ENCODE results near the gene MDP1.
"Not testable (repeated sequence)": the region's sequence is repeated elsewhere in the genome, so short reads cannot be mapped to it uniquely, and the experiment has no call there.

The MDP1 gene

DNA sequence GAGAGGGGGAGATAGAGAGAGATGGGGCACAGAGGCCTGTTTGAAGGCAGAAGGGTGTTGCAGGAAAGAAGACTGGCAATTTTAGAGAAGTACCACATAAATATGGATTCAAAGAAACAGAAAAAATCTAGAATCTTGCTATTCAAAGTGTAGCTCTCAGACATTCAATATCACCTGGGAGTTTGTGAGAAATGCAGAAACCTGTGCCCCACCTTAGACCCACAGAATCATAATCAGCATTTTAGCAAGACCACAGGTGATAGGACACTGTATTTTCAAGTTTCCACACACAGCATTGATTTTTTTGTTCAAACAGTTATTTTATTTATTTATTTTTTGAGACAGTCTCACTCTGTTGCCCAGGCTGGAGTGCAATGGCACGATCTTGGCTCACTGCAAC is 13.0 kb upstream of the MDP1 start:
- no peak for DNase-seq

DNA sequence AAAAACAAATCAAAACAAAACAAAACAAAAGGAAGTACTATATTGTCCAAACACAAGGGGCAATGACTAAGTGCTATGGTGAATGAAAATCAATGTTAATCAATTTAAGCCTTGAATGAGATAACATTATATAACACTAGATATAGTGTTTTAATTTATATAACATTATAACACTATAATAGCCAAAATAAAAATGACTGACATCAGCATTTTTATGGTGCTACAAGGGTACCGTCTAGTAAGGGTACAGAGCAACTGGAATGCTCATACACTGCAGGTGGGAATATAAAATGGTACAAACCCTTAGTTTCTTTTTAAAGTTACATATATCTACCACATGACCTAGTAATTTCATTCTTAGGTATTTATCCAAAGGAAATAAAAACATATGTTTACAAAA is 10.6 kb upstream of the MDP1 start:
- no peak for DNase-seq

DNA sequence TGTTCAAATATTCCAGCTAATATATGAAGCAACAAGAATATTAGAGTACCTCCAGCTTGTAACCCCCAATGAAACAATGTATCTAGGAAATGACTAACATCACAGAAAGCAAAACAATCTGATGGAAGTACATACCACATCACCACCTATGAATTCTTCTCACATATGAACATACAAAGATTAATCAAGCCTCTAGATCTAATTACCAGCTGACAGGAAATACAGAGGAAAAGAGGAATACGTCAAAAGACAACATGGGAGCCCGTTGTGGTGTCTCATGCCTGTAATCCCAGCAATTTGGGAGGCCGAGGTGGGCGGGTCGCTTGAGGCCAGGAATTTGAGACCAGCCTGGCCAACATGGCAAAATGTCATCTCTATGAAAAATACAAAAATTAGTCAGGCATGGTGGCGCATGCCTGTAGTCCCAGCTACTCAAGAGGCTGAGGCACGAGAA is 8.8 kb upstream of the MDP1 start:
- no peak for DNase-seq

DNA sequence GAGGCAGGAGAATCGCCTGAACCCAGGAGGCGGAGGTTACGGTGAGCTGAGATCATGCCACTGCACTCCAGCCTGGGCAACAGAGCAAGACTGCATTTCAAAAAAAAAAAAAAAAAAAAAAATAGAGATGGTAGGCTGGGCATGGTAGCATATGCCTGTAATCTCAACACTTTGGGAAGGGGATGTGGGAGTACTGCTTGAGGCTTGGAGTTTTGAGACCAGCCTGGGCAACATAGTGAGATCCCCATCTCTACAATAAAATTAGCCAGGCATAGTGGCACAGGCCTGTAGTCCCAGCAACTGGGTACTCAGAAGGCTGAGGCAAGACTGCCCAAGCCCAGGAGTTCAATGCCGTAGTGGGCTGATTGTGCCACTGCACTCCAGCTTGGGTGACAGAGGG is 7.1 kb upstream of the MDP1 start:
- DNase-seq = not testable (repeated sequence)

DNA sequence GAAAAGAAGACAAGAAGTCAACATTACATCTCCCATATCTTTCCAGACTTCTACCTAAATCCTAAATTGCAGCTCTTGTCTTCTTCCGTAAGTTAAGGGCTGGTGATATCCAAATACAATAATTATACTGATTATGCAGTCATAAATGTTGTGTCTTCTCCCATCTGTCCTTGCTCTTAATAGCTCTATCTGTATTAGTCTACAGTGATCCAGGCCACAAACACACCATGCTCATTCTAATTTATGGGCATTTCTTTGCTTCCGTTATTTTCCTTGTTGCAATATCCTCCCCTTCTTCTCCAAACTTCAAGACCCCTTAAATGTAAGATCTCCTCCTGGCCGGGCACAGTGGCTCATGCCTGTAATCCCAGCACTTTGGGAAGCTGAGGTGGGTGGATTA is 3.7 kb upstream of the MDP1 start:
- no peak for DNase-seq

DNA sequence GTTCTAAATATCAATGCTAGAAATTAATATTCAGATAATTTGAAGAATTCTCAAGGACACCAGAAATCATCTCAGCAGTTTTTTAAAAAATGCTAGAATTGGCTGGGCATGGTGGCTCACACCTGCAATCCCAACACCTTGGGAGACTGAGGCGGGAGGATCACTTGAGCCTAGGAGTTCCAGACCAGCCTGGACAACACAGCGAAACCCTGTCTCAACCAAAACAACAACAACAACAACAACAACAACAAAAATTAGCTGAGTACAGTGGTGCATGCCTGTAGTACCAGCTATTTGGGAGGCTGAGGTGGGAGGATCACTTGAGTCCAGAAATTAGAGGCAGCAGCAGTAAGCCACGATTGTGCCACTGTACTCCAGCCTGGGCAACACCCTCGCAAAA is 3.2 kb upstream of the MDP1 start:
- no peak for DNase-seq

DNA sequence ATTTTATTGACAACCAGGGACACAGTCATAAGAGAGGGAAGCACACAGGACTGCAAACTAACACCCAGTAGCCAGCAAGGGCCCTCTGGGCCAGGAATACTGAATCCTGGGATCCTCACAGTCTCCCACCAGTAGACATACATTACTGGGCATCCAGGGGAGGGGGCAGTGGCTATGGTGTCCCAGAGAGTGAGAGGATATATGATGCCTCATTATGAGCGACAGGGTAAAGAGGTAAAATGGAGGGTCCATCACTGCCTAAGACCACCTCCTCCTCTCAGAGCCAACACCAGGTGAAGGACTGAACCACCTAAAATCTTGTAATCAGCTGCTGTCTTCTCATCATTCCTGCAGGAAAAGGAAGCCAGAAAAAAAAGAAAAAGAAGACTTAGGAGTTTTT is 1.0 kb upstream of the MDP1 start:
- not testable (repeated sequence) for DNase-seq

DNA sequence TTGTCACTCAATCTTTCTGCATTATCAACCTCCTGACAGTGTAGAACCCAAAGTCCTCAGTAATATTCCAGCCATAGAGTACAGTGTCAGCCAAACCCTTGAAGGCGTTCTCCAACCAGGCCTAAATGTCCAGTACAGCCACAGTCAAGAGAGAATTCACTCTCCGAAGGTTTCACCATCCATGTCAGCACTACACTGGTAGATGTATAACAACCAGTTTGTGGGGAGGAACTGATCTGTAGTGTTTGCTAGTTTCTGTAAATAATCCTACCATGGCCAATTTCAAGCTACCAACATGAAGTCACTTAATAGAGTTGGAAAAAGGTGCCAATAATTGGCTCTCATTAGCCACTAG is 456 bp upstream of the MDP1 start:
- no peak for DNase-seq

DNA sequence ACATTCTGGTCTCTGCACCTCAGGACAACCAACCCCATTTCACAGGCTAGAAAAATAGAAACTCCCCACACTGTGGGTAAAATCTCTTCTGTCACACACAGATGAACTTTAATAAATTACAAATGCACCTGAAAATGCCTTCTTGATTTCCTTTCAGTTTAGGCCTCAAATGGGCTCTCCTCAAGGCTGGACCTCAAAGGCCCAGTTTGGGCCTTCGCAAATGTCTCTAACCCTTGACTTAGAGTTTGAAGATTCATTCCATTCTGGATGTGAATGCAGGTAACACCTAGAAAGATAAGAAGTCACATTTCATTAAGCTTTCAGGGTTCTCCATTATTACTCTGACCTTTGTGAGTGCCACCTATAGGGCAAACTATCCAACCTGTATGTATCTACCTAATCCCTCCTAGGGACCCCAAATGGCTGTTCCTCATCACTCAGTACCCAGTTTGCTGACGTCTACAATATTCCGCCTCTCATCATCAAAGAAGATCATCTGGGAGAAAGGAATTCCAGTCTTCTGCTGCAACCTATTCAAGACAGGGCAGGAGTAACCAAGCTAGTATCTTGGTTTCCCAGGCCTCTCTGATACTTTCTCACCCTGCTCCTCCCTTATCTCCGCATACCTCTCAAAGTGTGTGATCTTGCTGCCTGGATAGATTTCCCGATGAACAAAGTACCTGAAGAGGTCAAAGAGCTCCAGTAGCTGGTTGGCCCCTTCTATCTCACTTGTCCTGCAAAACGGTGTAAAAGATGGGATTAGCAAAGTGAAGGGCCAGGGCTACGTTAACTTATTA is 1.8 kb downstream of the MDP1 start:
- no peak for DNase-seq

DNA sequence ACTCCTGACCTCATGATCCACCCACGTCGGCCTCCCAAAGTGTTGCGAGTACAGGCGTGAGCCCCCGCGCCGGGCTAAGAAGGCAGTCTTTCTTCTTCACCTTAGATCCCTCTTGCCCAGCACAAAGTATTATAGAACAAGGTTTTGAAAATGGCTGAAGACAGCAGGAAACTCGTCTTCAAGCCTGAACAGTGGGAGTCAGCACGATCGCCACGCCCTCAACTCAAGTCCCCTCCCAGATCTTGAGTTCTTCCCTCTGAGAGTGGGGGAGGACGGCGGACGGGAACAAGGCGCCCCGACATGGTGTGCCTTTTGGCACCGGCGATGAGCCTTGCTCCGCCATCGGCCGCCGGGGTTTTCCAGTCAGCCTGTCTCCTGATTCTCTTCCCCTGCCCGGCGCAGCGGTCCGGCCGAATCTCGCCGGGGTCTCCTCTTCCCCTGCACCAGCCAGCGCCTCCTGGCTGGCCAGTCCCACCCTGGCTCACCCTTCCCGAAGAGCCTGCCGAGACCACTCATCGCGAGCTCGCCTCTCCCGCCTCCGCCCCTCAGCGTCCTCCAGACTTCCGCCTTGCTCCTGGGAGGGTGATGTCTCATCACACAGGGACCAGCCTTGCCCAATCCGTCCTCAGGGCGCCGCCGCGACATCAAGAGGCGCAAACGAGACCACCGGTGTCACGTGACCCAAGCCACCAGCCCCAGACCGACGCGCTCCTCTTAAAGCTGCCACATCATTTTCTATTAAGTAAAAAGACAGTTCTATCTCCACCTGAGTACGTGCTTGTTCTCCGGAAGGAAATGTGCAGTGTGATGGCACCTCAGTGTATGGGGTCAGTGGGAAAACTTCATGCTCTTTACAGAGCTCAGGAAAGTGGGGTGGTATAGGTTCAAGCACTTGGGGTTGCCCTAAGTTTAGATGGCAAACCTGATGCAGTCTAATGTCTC is 2.7 kb downstream of the MDP1 start, which contains the start of gene CHMP4A:
Gene CHMP4A, minus strand, starts transcription at position 565 of the 942 bp plus-strand sequence. Its CDS starts 49 bp downstream, at position 516.
- DNase-seq = peak; percentile 82

DNA sequence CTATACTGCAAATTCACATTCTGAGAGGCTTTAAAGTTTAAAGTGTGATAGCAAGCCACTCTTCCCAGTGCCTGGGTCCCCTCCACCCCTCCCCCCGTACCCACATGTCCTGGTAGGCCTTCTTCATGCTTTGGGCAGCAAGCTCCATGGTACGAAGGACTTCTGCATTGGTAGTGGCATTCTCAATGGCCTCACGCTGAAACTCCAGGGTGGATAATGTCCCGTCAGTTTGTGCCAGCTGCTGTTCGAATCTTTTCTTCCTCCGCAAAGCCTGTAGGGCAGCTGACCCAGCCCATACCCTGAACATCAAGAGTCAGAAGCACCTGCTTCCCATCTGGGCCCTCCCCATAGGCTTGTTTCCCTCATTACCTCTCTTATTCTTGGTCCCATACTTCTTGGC is 4.6 kb downstream of the MDP1 start:
- no peak for DNase-seq

DNA sequence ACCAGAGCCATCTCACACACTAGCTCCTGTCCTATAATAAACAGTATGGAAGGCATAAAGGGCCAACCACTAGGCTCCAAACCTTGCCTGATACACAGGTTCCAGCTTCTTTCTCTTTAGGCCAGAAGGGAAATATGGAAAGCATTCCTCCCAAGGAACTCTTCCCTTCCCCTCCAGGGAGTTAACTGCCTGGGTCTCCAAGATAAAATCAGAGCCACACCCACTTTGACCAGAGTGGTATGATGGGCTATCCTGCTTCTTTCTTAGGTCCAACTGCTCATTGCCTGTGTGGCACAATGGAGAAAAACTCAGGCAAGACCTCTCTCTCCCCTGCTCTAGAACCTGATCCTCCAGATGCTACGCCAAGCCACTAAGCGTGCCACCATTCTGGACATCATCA is 8.2 kb downstream of the MDP1 start:
- DNase-seq = no peak

DNA sequence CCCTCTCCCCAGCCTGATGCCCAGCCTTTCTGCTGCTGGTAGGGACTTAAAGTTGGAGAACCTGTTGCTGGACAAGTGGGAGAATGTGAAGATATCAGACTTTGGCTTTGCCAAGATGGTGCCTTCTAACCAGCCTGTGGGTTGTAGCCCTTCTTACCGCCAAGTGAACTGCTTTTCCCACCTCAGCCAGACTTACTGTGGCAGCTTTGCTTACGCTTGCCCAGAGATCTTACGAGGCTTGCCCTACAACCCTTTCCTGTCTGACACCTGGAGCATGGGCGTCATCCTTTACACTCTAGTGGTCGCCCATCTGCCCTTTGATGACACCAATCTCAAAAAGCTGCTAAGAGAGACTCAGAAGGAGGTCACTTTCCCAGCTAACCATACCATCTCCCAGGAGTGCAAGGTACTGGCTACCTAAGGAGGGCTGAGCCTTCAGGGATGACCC is 8.7 kb downstream of the MDP1 start:
- DNase-seq = no peak

DNA sequence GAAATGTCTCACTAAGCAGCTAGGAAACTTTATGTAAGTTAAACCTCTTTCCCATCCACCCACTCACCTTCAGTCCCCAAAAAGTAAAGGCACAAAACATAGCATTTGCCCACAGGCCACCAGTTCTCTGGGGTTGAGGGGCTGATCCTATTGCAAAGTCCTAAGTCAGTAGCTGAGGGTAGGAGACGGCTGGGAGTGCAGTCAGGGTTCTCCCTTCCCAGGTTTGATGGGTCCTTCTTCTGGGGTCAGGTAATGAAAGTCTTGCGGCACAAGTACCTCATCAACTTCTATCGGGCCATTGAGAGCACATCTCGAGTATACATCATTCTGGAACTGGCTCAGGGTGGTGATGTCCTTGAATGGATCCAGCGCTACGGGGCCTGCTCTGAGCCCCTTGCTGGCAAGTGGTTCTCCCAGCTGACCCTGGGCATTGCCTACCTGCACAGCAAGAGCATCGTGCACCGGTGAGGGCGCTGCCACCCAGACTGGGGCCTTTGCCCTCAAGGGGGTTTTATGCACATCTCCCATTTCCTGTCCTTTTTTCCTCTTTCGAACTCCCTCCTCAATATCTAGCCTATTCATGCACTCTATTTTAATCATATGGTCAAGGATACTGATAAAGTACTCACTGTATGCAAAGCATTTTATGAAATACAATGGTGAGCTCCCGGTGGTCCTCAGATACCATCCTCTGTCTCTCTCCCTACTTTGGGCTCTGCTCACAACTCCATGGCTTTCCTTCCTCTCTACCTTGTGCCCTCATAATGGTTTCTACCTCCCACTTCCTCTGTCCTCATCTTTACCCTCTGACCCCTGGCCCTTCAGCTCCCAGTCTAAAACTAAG is 9.4 kb downstream of the MDP1 start:
- no peak for DNase-seq

DNA sequence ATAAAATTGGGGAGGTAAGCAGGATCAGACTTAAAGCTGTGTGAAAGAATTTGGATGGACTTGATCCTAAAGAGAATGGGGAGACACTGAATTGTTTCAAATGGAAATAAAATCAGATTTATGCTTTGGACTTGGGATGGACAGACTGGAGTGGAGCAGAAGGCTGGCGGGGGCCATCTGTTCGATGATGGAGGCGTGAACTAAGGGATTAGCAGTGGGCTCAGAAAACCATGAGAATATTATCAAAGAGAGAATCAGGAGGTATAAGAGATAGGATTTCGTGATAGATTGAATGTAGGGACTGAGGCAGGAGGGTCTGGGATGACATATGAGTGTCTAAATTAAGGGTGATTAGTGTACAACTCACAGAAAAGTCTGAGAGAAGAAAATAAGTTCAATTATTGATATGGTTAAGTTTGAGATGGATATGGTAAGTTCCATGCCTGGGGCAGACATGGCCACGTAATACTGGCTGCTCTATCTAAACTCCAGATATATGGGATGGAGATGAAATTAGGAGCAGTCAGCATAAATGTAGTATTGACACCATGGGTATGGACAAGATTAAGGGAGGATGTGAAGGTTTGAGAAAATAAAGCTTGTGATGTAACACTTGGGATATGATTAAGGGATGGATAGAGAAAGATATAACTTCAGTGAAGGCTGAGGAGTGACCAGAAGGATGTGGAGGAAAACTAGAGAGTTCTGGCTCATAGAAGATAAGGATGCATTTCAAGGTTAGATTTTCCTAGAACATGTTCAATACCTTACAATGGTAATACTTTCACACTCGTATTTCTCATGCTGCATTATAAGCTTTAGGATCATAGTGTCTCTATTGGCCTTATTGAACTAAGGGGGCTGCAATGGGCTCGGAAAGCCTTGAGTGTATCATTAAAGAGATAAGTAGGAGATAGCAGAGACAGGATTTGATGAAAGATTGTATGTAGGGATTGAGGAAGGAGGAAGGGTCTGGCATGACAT is 11.4 kb downstream of the MDP1 start:
- DNase-seq = no peak

DNA sequence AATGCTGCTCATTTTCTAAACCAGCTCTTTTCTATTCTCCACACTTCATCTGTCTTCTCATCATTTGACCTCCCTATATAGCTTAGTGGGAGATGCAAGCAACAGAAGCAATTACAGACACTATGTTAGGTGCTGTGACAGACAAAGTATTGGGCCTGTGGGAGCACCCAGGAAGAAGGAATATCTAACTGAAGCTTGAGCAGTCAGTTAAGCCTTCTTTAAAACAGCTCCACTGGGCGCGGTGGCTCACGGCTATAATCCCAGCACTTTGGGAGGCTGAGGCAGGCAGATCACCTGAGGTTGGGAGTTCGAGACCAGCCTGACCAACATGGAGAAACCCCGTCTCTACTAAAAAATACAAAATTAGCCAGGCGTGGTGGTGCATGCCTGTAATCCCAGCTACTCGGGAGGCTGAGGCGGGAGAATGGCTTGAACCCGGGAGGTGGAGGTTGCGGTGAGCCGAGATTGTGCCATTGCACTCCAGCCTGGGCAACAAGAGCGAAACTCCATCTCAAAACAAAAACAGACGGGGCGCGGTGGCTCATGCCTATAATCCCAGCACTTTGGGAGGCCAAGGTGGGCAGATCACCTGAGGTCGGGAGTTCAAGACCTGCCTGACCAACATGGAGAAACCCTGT is 12.5 kb downstream of the MDP1 start:
- not testable (repeated sequence) for DNase-seq

DNA sequence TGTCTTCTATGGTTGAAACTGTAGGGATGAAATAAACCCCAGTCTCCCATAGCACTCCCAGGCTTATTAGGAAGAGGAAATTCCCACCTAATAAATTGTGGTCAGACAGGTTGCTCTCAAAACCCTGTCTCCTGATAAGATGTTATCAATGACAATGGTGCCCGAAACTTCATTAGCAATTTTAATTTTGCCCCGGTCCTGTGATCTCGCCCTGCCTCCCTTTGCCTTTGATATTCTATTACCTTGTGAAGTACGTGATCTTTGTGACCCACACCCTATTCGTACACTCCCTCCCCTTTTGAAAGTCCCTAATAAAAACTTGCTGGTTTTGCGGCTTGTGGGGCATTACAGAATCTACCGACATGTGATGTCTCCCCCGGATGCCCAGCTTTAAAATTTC is 13.3 kb downstream of the MDP1 start:
- not testable (repeated sequence) for DNase-seq

DNA sequence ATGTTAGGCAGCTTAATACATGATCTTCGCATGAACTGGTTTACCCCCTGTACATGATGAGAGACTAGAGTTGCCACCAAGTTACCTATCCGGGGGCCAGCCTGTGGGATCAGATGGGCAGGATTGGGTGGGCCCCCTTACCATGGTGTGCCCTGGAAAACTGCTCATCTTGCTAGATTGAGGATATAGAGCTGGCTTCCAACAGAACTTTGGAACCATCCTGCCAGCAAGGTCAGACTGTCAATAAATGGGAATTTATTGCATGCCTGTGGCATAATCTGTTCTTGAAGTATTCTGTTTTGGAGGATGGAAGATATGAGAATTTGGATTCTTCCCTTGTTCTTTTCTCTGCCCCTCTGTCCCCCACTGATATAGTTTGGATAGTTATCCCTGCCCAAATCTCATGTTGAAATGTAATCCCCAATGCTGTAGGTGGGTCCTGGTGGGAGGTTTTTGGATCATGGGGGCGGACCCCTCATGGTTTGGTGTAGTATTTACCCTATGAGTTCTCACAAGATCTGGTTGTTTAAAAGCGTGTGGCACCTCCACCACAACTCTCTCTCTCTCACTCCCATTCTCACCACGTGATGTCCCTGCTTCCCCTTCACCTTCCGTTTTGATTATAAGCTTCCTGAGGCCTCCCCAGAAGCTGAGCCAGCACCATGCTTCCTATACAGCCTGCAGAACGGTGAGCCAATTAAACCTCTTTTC is 16.9 kb downstream of the MDP1 start:
- no peak for DNase-seq

DNA sequence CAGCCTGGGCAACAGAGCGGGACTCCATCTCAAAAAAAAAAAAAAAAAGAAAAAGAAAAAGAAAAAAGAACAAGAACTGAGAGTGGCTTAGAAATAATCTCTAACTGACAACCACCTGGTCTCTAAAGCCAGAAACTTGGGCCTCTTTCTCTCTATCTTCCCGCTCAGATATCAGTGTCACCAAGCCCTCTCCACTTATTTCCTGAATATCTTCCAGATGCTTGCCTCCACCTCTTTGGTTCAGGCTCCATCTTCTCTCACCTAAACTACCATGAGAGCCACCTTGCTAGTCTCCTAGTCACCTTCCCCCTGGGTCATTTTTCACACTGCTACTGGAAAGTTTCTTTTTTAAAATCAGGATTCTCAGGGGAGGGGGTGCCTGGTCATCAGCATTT is 18.8 kb downstream of the MDP1 start:
- no peak for DNase-seq
